HepG2 (cell line): Measurements from ENCODE around the gene MED23. TPM values are rescaled to one million over a fixed set of nuclear protein-coding genes. Genes with fewer than 3 reads are reported as not detected.
A peak's percentile ranks its signal among the peaks of the same experiment; 100 is the strongest.

ENCODE experiments used
- CCDC6 ChIP-seq: sonication (generic); formaldehyde crosslinking; IDR thresholded peaks from 2 replicates; pipeline ENCODE4 v1.8.1; 2022; ENCODE audit warnings: mild to moderate bottlenecking, missing genetic modification reagents, moderate library complexity
- HMGXB3 ChIP-seq: sonication (generic); formaldehyde crosslinking; IDR thresholded peaks from 2 replicates; pipeline ENCODE4 v1.4.0; 2020; ENCODE audit warnings: missing genetic modification reagents, borderline replicate concordance
- HNF1A ChIP-seq, 2 experiments: sonication (generic) in 1 of 2; formaldehyde crosslinking in 1 of 2; IDR thresholded peaks; 2 replicates each; pipeline versions ENCODE4 v1.4.0 to v1.6.1; 2016 to 2020; ENCODE audit warnings: borderline replicate concordance in 1 of 2, low read depth in 1 of 2, mild to moderate bottlenecking in 1 of 2, missing genetic modification reagents in 1 of 2
- ISX ChIP-seq: sonication (generic); formaldehyde crosslinking; conservative IDR thresholded peaks from 2 replicates; pipeline ENCODE4 v1.5.0; 2020; ENCODE audit warnings: missing genetic modification reagents
- MED13 ChIP-seq: sonication (generic); formaldehyde crosslinking; IDR thresholded peaks from 2 replicates; pipeline ENCODE4 v1.5.0; 2020; ENCODE audit warnings: missing genetic modification reagents
- MED8 ChIP-seq: sonication (generic); formaldehyde crosslinking; IDR thresholded peaks from 2 replicates; pipeline ENCODE4 v1.8.1; 2023; ENCODE audit warnings: mild to moderate bottlenecking, missing genetic modification reagents; ENCODE audit not compliant: insufficient replicate concordance
- MIER2 ChIP-seq: IDR thresholded peaks from 2 replicates; pipeline ENCODE4 v1.6.1; 2016; ENCODE audit warnings: missing biosample characterization, missing genetic modification reagents
- SIN3A ChIP-seq: IDR thresholded peaks from 2 replicates; pipeline ENCODE4 v1.6.1; 2011; ENCODE audit warnings: low read depth, mild to moderate bottlenecking, control low read depth, low read length, borderline replicate concordance
- SP2 ChIP-seq: sonication (generic); formaldehyde crosslinking; IDR thresholded peaks from 2 replicates; pipeline ENCODE4 v1.5.1; 2020; ENCODE audit warnings: mild to moderate bottlenecking, missing genetic modification reagents
- ZBTB33 ChIP-seq: sonication (generic); formaldehyde crosslinking; IDR thresholded peaks from 2 replicates; pipeline ENCODE4 v1.4.0; 2020; ENCODE audit warnings: missing genetic modification reagents
- ZFP36L1 ChIP-seq: sonication (generic); formaldehyde crosslinking; IDR thresholded peaks from 2 replicates; pipeline ENCODE4 v1.8.0; 2022; ENCODE audit warnings: mild to moderate bottlenecking, missing genetic modification reagents, moderate library complexity
- ZNF274 ChIP-seq: sonication (generic); formaldehyde crosslinking; IDR thresholded peaks from 2 replicates; pipeline ENCODE4 v1.5.1; 2020; ENCODE audit warnings: mild to moderate bottlenecking, missing genetic modification reagents
- ZNF503 ChIP-seq: sonication (generic); formaldehyde crosslinking; IDR thresholded peaks from 2 replicates; pipeline ENCODE4 v1.4.0; 2020; ENCODE audit warnings: missing genetic modification reagents
- ZNF841 ChIP-seq: sonication (generic); formaldehyde crosslinking; IDR thresholded peaks from 2 replicates; pipeline ENCODE4 v1.8.1; 2023; ENCODE audit warnings: missing genetic modification reagents, borderline replicate concordance
- polyA plus RNA-seq, 8 experiments: library from polyadenylated mRNA; depleted of rRNA in 3 of 8; stranded (reverse) in 7 of 8; unstranded in 1 of 8; fragments of >200 nt; fragmentation: Illumina TruSeq in 4 of 8; extraction: Trizol in 4 of 8; gene quantifications; 2 replicates each; pipeline versions ENCODE4 v1.2.1 to v1.2.3, GENCODE V29; 2011 to 2016; ENCODE audit warnings: low read depth in 4 of 8, missing spikeins in 1 of 8, mixed read lengths in 1 of 8; ENCODE audit not compliant: insufficient read depth in 1 of 8
- total RNA-seq, 5 experiments: library from RNA; depleted of rRNA; stranded (reverse); fragments of >200 nt; fragmentation: Illumina TruSeq; extraction: Trizol; gene quantifications; 2 replicates each; pipeline ENCODE4 v1.2.3, GENCODE V29; 2016; ENCODE audit warnings: low read depth in 1 of 5

The MED23 gene
- total and polyA plus RNA-seq, 2 of the 13 experiments (the other 11 are each of a cell fraction or from before 2014, with no cell fraction given): 34.9 to 50.5 TPM

GRCh38 chr6:131627724-131628682 lies at the start of gene MED23 (continued):
- TF ChIP-seq HNF1A (IDR thresholded peaks at IDR 0.05; ENCODE audit: low read depth) (peak; percentile 79), HNF1A (CRISPR knock-in tag; IDR thresholded peaks at IDR 0.05; ENCODE audit: borderline replicate concordance) (peak; percentile 95), SIN3A (peak; percentile 91; the same call in 1 of the 2 replicates), CCDC6 (CRISPR knock-in tag) (peak; percentile 100), MED13 (CRISPR knock-in tag) (peak; percentile 96), ZNF841 (CRISPR knock-in tag) (peak; percentile 83; the same call in 1 of the 2 replicates), ZNF503 (CRISPR knock-in tag) (peak; percentile 94), MIER2 (CRISPR knock-in tag) (peak; percentile 88), ZBTB33 (peak; percentile 94), ZNF274 (peak; percentile 97), HMGXB3 (CRISPR knock-in tag) (peak; percentile 94), ISX (CRISPR knock-in tag) (no peak), SP2 (CRISPR knock-in tag) (peak; percentile 73), ZFP36L1 (CRISPR knock-in tag) (peak; percentile 94; the same call in 1 of the 2 replicates), MED8 (CRISPR knock-in tag) (peak; percentile 97)
